HG03066 (cell line): ENCODE measurements around the gene CTNNA3.
"Not testable (repeated sequence)": the region's sequence is repeated elsewhere in the genome, so short reads cannot be mapped to it uniquely, and the experiment has no call there.

ENCODE experiments used
- ATAC-seq: cut with Tn5 transposase; IDR thresholded peaks from one replicate; pipeline ENCODE4 v1.9.1; 2021; ENCODE audit warnings: low read depth; ENCODE audit not compliant: unreplicated experiment

Gene CTNNA3

GRCh38 chr10:67606572-67606971 is 89.4 kb downstream of the CTNNA3 start:
- no peak for ATAC-seq

GRCh38 chr10:67603701-67604100 is 92.3 kb downstream of the CTNNA3 start:
- ATAC-seq, result no peak

- no peak for ATAC-seq
Measured at GRCh38 chr10:67603086-67603485, 92.9 kb downstream of the CTNNA3 start.

DNA sequence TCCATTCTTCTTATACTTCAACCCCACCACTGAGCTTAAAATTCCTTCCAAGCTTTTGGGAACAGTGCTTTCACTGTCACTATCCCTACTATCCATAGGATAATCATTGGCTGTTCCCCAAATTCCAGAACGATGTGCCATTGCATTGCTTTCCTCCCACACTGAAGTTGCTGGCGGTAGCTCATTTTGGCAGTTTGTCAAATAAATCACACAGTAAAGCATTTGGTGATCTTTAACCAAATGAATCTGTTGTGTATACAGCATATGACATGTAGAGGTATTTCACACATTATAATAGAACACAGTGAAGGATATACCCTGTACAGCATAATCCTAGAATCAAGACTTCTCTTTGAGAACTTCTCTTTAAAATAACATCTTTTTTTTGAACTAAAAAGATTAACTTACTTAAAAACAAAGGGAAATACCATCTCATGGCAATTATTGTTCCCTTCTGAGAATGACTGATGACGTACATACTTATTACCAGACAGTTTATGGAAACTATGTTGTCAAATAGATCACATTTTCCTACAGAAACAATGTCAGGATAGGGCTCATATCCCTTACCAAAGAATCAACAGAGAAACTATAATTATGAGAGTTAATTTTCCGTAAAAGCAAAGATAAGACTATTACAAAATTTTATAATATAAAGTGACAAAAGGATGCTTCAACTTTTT is 93.6 kb downstream of the CTNNA3 start:
- no peak for ATAC-seq

- ATAC-seq, result no peak
Measured at GRCh38 chr10:67599597-67599996, 96.4 kb downstream of the CTNNA3 start.

GRCh38 chr10:67596641-67597040 is 99.4 kb downstream of the CTNNA3 start:
- no peak for ATAC-seq

GRCh38 chr10:67587771-67588170 is 108.2 kb downstream of the CTNNA3 start:
- ATAC-seq, result no peak

DNA sequence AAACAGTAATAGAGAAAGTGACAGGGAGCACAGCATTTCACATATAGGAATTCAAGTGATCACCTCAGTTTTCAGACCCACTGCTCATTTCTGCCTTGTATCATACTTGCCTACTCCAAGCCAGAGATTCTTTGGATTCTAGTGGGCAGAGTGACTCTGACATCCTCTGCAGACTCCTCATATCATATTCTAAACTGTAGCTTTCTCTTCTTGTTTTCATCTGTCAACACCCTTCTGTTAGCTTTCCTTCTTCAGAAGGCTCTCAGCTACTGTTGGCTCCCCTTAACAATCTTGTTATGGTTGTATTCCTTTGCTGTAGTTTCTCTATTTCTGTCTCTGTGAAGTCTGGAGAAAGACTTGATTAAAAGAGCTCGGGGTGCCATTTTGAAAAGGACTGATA is 120.5 kb downstream of the CTNNA3 start:
- no peak for ATAC-seq

GRCh38 chr10:67573484-67573883 is 122.5 kb downstream of the CTNNA3 start:
- ATAC-seq, result no peak

DNA sequence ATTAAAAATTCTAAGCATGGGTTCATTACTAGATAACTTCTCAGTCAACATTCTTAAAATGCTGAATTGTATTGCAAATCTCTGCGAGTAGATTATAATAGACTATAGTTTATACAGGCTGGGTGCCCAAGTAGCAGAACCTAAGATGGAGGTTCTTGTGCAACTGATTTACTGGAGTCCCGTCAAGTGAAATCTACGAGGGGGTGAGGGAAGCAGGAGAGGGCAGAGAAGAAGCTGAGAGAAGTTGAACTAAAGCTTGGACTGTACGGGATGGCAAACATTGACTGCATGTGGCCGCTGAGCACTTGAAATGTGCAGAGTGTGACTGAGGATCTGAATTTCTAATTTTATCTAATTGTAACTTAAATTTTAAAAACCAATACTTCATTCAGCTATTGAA is 124.5 kb downstream of the CTNNA3 start:
- no peak for ATAC-seq

DNA sequence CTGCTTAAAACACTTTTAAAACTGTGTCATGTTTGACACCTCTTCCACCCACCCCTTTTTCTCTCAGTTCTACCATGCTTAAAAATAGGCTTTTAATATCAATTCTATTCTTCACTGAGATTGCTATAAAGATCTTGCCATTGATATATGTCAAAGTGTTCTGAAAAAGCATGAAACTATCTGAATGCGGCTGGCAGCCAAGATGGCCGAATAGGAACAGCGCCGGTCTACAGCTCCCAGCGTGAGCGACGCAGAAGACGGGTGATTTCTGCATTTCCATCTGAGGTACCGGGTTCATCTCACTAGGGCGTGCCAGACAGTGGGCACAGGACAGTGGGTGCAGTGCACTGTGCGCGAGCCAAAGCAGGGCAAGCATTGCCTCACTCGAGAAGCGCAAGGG is 137.7 kb downstream of the CTNNA3 start:
- not testable (repeated sequence) for ATAC-seq

GRCh38 chr10:67553254-67553653 is 142.7 kb downstream of the CTNNA3 start:
- ATAC-seq, result no peak

- no peak for ATAC-seq
Measured at GRCh38 chr10:67550838-67551402, 145.1 kb downstream of the CTNNA3 start.

DNA sequence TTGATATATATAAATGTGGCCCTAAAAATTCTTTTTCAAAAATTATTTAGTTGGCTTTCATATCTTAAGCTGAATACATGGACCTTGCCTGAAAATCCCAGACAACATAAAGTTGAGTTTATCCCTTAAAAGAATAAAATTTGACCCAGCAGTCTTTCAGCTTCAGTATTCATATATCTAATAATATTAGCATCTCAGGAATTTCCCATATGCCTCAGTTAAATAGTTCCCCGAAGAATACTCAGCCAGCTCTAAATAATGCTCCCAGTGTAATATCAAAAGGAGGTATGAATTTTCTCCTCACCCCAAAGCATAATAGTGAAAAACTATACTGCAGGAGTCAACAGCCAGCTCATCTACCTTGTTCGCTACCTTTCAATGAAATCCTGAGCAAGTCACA is 145.9 kb downstream of the CTNNA3 start:
- ATAC-seq, result no peak

DNA sequence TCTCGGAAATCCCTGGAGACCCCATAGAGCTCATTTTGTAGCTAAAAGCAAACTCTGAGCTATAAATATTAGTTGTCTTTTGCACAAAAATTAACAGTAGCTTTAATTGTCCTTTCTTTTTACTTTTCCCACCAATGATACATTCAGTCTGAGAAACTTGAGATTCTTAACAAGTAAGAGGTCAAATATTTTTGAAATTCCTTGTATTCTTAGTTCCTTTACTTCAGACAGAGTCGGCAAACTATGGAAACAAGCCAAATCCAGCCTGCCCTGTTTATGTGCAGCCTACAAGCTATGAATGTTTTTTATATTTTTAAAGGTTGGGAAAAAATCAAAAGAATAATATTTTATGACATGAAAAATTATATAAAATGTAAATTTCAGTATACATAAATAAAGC is 146.6 kb downstream of the CTNNA3 start:
- no peak for ATAC-seq

GRCh38 chr10:67541411-67541810 is 154.6 kb downstream of the CTNNA3 start:
- no peak for ATAC-seq

GRCh38 chr10:67539312-67539711 is 156.7 kb downstream of the CTNNA3 start:
- ATAC-seq, result no peak

GRCh38 chr10:67537906-67538305 is 158.1 kb downstream of the CTNNA3 start:
- no peak for ATAC-seq

- no peak for ATAC-seq
Measured at GRCh38 chr10:67533376-67533775, 162.6 kb downstream of the CTNNA3 start.

GRCh38 chr10:67530990-67531389 is 165.0 kb downstream of the CTNNA3 start:
- not testable (repeated sequence) for ATAC-seq

DNA sequence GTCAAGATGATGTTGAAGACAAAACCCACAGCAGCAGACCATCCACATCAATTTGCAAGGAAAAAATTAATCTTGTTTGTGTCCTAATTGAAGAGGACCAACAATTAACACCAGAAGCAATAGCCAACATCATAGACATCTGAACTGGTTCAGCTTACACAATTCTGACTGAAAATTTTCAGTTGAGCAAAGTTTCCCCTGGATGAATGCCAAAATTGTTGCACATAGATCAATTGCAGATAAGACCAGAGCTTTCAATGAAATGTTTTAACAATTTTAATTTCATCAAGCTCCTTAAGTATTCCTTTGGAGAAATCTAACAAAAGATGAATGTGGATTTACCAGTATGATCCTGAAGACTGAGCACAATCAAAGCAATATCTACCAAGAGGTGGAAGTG is 168.6 kb downstream of the CTNNA3 start:
- no peak for ATAC-seq

GRCh38 chr10:67521546-67521945 is 174.4 kb downstream of the CTNNA3 start:
- peak; percentile 46 for ATAC-seq
